A549 treated with dexamethasone at 1 μM for 4 hours (cell line): ENCODE results near the gene ZNF346. TPM values are rescaled to one million over a fixed set of nuclear protein-coding genes. Genes with fewer than 3 reads are reported as not detected.

Source experiments
- total RNA-seq: library from RNA; stranded (reverse); fragments of 200-300 nt; extraction: Qiagen RNA extraction; gene quantifications from 5 replicates; pipeline ENCODE4 v1.2.3, GENCODE V29; 2022

ZNF346 gene, protein sequence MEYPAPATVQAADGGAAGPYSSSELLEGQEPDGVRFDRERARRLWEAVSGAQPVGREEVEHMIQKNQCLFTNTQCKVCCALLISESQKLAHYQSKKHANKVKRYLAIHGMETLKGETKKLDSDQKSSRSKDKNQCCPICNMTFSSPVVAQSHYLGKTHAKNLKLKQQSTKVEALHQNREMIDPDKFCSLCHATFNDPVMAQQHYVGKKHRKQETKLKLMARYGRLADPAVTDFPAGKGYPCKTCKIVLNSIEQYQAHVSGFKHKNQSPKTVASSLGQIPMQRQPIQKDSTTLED
- 8.2 to 10.7 TPM (median 9.8 TPM) in 5 replicates for total RNA-seq

GRCh38 chr5:177022386-177023302, at the start of gene ZNF346:
ZNF346 (plus strand) TSS chr5:177022696; CDS start chr5:177022739, 43 bp downstream.

GRCh38 chr5:177006265-177006972, 16.1 kb upstream of the ZNF346 start, which contains the start of gene UIMC1:
UIMC1 (minus strand) TSS chr5:177006779; CDS start chr5:176982615, 24,164 bp downstream.

DNA sequence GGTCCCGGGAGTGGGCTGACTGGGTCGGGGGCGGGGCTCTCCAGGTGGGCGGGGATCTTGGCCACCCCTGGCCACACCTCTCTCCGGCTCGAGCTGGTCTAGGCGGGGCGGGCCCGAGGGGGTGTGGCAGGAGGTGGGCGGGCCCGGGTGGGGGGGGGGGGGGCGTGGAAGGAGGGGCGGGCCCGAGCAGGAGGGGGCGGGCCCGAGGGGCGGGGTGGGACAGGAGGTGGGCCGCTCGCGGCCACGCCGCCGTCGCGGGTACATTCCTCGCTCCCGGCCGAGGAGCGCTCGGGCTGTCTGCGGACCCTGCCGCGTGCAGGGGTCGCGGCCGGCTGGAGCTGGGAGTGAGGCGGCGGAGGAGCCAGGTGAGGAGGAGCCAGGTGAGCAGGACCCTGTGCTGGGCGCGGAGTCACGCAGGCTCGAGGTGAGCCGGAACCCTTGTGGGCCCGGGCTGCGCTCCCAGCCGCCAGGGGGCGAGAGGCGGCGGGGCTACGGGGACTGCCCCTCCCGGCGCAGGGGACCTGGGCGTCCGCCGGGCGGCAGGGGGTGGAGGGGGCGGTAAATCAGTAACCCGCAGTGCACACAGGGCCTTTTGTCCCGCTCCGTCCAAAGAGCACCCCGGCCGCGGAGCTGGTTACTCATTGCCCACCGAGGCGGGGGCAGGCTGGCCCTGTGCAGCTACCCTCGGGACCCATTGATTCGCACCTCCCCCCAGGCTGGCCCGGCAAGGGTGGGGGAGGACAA, 64.3 kb downstream of the ZNF346 start, which contains the start of gene FGFR4:
TSS of gene FGFR4 (plus strand) at position 262 of the 744 bp plus-strand sequence. CDS start 2,688 bp downstream, outside the sequence.

Other genes with a start within 250 kb of the ZNF346 start
- 0.37 to 0.98 TPM (median 0.73 TPM) in 5 replicates for gene UNC5A, start 212.1 kb upstream of the ZNF346 start, total RNA-seq
- gene HK3, start 123.3 kb upstream of the ZNF346 start, total RNA-seq: 0.02 to 0.05 TPM (median 0.03 TPM) in 3 of 5 replicates, not detected in the others
- gene UIMC1, start 15.9 kb upstream of the ZNF346 start, total RNA-seq: 40.3 to 45.3 TPM (median 42.7 TPM) in 5 replicates
- 15.0 to 23.3 TPM (median 22.0 TPM) in 5 replicates for gene FGFR4, start 64.2 kb downstream of the ZNF346 start, total RNA-seq
- gene NSD1, start 111.1 kb downstream of the ZNF346 start, total RNA-seq: 15.6 to 25.6 TPM (median 22.5 TPM) in 5 replicates